Activated CD8-positive, alpha-beta memory T cell treated with anti-CD3 and anti-CD28 coated beads, Interleukin-2, amount 50 U/mL, for 1 hour (primary cell): ENCODE data around the gene CORO2A.

ENCODE experiments used
- DNase-seq: peaks from one replicate; pipeline ENCODE4 v3.0.0-alpha.2; 2020; ENCODE audit errors: extremely low read depth

Gene CORO2A

DNA sequence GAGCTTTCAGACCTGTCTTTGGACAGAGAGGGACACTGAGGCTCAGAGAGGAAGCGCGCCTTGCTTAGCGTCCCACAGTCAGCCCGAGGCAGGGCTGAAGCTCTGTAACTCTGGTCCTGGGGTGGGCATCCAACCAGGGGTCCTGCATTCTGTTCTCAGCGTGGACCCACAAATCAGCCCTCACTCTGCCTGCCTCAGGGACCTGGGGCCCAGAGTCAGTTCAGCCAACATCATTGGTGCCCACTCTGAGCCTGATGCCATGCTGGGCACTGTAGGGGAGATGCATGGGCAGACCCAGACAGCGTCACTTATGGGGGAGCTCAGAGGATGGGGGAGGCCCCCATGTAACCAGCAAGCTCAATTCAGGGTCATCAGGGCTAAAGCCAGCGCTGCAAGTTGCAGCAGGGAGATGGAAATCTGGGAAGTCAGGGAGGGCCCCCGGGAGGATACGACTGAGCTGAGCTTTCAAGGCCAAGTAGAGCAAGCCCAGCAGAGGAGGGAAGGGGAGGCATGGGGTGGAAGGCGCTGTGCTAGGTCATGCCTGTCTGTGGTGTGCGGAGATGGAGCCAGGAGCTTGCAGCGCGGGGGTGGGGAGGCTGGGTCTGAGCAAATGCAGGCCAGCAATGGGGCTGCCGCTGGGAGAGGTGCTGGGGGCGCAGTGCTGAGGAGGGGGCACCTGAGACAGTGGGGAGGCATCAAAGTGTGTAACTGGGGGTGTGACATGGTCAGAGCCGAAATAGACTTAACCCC is 21.1 kb downstream of the CORO2A start:
- DNase-seq: no peak

GRCh38 chr9:98168941-98169488 is 23.4 kb downstream of the CORO2A start:
- no peak for DNase-seq

- DNase-seq: no peak
Measured at GRCh38 chr9:98168153-98168780, 24.2 kb downstream of the CORO2A start.

DNA sequence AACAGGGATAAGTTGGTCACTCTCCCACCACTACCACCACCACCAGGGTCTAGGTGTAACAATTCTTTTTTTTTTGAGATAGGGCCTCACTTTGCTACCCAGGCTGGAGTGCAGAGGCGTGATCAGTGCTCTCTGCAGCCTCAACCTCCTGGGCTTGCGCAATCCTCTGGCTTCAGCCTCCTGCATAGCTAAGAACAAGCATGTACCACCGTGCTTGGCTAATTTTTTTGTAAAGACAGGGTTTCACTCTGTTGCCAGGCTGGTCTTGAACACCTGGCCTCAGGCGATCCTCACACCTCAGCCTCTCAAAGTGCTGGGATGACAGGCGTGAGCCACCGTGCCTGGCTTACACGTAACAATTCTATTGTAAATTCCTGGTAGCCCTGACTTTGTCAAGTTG is 27.5 kb downstream of the CORO2A start:
- DNase-seq: no peak

- DNase-seq: no peak
Measured at GRCh38 chr9:98162613-98163012, 29.8 kb downstream of the CORO2A start.

- DNase-seq: no peak
Measured at GRCh38 chr9:98161851-98162250, 30.6 kb downstream of the CORO2A start.

DNA sequence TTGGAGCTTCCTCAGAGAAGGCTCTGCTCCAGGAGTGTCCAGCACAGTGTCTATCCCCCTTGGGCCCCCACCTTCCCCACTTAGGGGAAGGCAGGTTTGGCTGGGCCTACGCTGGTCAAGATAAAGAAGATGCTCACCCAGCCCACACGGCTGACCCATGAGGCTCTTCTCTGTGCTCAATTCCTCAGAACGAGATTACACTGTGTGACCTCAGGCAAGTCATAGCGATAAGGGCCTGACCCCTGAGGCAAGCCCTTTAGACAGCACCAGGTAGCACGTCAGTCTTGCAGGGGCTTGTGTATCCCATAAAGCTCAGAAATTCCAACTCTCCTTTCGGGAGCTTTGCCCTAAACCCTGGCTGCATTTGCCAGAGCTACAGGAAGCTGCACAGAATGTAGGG is 32.6 kb downstream of the CORO2A start:
- DNase-seq: no peak

GRCh38 chr9:98159301-98159700 is 33.1 kb downstream of the CORO2A start:
- DNase-seq: no peak

GRCh38 chr9:98158071-98158831 is 34.2 kb downstream of the CORO2A start:
- DNase-seq: no peak

DNA sequence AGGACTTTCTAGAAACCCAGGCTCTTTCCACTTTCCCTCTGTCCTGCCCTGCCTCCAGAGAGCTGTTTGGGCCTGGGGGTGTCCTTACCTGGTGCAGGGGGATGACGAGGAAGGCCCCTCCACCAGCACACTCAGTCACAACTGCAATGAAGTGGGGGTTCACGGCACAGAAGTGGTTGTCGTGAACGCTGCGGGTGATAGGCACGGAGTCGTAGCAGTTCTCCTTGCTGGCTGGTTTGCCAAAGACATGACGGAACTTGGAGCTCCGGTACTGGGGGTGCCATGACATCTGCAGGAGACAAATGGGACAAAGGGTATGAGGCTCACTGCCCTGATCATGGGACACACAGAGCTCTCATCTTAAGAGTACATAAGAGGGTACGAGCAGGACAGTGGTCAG is 35.1 kb downstream of the CORO2A start:
- no peak for DNase-seq

GRCh38 chr9:98154678-98155077 is 37.8 kb downstream of the CORO2A start:
- DNase-seq: no peak

GRCh38 chr9:98152526-98152925 is 39.9 kb downstream of the CORO2A start:
- no peak for DNase-seq

DNA sequence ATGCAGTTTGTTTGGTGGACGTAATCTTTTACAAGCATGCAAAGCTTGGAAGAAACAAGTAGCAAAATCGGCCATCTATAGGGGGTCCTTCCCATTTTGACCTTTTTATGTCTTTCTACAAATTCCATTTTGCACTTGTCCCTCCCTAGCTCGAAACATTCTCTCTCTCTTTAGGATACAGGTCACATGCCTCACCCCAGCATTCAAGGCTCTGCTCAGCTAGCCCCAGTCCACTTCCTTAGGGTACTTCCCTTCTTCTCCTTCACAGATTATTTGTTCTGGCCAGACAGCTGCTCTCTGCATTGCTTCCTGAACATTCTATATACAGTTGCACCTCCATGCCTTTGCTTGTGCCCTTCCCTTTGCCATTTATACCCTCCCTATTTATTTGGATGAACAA is 41.7 kb downstream of the CORO2A start:
- no peak for DNase-seq

DNA sequence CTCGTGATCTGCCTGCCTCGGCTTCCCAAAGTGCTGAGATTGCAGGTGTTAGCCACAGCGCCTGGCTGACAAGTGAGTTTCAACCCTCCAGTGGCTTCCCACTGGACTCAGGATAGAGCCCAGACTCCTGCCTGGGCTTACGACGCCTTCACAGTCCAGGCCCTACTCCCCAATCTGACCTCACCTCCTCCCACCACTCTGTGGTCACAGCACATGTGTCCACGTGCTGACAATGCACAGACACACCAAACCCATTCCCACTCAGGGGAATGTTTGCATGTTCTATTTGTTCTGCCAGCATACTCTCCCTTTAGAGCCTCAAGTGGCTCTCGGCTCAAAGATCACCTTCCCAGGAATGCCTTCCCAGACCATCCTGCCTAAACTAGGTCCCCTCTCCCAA is 42.3 kb downstream of the CORO2A start:
- no peak for DNase-seq

GRCh38 chr9:98149422-98149821 is 43.0 kb downstream of the CORO2A start:
- DNase-seq: no peak

DNA sequence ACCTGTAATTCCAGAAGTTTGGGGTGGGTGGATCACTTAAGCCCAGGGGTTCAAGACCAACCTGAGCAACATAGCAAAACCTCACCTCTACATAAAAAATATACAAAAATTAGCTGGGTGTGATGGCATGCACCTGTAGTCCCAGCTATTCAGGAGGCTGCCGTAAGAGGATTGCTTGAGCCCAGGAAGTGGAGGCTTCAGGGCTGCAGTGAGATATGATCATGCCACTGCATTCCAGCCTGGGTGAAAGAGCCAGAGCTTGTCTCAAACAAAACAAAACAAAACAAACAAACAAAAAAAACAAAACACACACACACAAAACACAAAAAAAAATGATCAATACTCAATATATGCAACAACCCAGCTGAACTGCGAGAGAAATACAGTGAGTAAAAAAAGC is 44.0 kb downstream of the CORO2A start:
- DNase-seq: no peak

DNA sequence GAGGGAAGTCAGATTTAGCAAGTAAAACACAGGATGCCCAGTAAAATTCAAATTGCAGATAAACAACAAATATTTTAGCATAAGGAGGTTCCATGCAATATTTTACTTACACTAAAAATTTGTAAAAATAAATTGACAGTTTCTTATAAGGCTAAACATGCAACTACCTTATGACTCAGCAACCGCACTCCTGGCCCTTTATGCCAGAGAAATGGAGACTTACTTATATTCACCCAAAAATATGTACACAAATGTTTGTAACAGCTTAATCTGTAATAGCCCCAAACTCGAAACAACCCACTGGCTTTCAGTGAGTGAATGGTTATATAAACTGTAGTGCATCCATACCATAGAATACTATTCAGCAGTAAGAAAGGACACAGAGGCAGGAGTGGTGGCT is 44.9 kb downstream of the CORO2A start:
- DNase-seq: no peak

DNA sequence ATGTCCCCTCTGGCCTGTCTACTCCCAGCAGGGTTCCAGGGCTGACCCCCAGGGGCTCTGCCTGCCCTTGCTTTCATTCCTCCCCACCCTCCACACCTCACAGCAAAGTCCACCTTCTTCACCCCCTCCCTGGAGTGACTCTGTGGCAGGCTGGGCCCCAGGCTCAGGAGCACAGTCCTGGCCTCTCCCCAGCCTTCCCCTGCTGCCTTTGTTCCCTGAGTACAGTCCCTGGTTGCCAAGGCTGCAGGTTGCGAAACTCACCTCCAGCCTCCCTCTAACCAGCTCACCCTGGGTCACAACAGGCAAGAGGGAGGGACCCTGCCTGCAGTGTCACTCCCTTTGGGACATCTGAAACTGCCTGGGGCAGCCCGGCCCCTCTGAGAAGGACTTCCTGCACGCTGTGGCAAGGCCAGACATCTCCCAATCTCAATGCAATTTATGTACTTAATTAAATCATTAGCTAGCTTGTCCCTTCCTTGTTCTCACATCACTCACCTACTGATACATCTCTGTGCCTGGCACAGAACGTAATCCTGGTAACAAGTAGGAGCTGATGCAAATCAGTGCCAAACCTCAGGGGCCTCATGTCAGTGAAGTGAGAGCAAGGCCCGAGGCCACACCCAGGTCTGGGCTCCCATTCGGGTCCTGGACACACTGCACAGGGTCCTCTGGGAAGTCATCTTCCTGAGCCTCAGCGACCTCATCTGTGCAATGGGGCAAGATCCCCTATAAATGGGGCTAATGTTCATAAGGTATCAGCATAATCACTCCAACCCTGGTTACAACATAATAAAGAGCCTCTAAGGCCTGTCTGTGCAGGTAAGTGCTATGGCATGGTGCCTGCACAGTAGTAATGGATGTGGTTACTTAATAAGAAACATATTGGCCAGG is 46.1 kb downstream of the CORO2A start:
- no peak for DNase-seq

DNA sequence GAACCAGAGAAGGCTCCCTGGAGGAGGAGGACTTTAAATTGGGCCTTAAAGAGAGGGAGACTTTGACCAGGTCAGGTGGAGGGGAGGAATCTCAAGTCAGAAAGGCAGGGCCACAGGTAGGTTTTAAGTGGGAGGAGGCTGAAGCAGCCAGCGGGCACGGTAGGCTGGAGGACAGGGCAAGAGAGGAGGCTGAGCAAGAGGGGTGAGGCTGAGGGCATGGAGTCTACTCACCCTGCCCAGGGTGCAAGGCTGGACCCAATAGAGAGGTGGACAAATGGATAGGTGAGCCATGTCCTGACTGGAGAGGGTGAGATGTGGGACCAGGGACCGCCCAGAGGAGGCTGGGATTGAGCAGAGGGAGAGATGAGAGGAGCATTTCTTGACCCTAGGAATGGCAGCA is 47.8 kb downstream of the CORO2A start:
- DNase-seq: no peak

DNA sequence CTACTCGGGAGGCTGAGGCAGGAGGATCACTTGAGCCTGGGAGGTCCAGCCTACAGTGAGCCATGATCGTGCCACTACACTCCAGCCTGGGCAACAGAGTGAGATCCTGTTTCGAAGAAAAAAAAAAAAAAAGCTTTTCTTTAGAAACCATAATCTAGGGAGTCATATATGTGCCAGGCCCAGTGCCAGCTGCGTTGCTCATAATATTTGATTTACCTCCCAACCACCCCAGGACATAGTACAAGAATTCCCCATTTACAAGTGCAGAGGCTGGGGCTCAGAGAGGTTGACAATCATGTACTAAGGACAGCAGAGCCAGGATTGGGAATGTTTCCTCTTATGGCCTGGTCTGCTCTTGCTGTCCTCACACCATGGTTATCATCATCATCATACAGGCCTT is 48.4 kb downstream of the CORO2A start:
- no peak for DNase-seq

DNA sequence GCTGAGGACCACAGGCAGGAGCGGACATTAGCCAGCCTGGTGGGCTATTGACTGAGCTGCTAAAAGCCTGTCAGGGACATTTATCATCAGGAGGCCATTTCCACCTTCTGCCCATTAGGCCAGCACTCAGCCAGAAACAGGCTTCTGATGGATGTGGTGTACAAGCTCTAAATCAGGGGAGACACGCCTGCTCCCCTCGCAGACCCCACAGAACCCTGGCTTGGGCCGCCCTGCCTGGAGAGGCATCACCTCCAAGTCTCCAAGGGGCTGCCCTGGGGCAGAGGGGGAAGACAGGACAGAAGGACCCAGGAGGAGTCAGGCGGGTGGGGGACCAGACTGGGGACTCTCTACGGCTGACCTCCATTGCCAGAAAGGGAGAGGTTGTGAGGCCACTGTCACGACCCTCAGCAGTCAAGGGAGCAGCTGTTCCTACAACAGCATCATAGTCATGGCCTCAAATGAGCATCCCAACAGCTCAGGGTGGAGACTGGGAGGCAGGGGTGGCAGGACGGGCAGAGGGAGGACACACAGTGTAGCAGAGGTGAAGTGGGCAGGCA is 49.4 kb downstream of the CORO2A start:
- no peak for DNase-seq
